Measurements from ENCODE around the gene SEMA6D.

SEMA6D gene

GRCh38 chr15:47792231-47792630 lies 74.9 kb downstream of the SEMA6D start:
- DNase-seq, result no peak

- no peak for DNase-seq
These were observed 77.1 kb downstream of the SEMA6D start for GRCh38 chr15:47794252-47794914.

GRCh38 chr15:47795864-47796263 lies 78.6 kb downstream of the SEMA6D start:
- DNase-seq, result no peak

GRCh38 chr15:47796339-47796738 lies 79.0 kb downstream of the SEMA6D start:
- DNase-seq, result no peak

GRCh38 chr15:47796830-47797229 lies 79.5 kb downstream of the SEMA6D start:
- DNase-seq, result no peak

GRCh38 chr15:47801522-47801921 lies 84.2 kb downstream of the SEMA6D start:
- DNase-seq, result no peak

GRCh38 chr15:47802216-47802615 lies 84.9 kb downstream of the SEMA6D start:
- no peak for DNase-seq

- no peak for DNase-seq
These were observed 86.5 kb downstream of the SEMA6D start for GRCh38 chr15:47803767-47804166.

GRCh38 chr15:47804733-47805132 lies 87.4 kb downstream of the SEMA6D start:
- no peak for DNase-seq

GRCh38 chr15:47806008-47806407 lies 88.7 kb downstream of the SEMA6D start:
- DNase-seq, result no peak

- DNase-seq, result no peak
These were observed 93.9 kb downstream of the SEMA6D start for GRCh38 chr15:47811172-47811571.

GRCh38 chr15:47812470-47812999 lies 95.2 kb downstream of the SEMA6D start:
- no peak for DNase-seq

GRCh38 chr15:47813748-47814384 lies 96.6 kb downstream of the SEMA6D start:
- no peak for DNase-seq

GRCh38 chr15:47814620-47815019 lies 97.3 kb downstream of the SEMA6D start:
- no peak for DNase-seq

GRCh38 chr15:47817969-47818548 lies 100.8 kb downstream of the SEMA6D start:
- no peak for DNase-seq

GRCh38 chr15:47819158-47819557 lies 101.9 kb downstream of the SEMA6D start:
- no peak for DNase-seq

GRCh38 chr15:47820057-47820746 lies 102.9 kb downstream of the SEMA6D start:
- no peak for DNase-seq

GRCh38 chr15:47820747-47821319 lies 103.5 kb downstream of the SEMA6D start:
- no peak for DNase-seq

- no peak for DNase-seq
These were observed 104.7 kb downstream of the SEMA6D start for GRCh38 chr15:47822048-47822447.

Measured in DMS79 (cell line).